ENCODE measurements around the gene GALNTL6.
A peak's percentile ranks its signal among the peaks of the same experiment; 100 is the strongest.

The GALNTL6 gene

DNA sequence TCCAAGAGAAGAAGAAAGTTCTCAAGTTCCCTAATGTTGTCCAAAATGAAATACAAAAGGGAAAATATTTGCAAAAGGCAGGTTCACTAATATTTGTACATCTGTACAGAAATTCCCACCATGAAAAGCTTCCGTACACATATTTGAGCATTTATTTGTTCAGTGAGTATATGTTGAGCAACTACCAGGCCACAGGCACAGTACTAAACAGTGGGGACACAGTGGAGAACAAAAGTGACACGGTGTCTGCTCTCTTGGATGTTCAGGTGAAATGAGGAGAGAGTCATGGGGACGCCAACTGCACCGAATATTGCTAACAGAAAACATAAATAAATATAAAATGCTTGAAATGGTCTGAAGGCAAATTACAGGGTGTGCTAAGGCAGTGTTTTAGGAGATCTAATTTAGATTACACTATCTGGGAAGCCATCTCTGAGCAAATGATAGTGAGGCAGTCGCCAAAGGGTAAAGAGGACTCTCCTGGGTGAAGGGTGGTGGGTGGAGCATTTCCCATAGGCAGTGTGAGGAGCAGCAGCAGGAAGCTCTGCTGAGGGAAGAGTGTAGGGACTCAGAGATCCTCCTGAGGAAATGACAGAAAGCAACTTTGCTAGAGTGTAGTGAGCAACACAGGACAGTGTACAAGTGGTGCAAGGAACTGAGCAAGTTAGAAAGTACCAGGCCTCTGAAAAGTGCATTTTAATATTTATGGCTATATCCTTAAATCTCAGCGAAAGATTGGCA lies 375.2 kb downstream of the GALNTL6 start:
- no peak for DNase-seq (ENCODE audit: low read depth)
- no peak overlapping the region for H3K4me3 ChIP-seq (ENCODE audit: low read depth, low read length)
- TF ChIP-seq, protein P1, sequence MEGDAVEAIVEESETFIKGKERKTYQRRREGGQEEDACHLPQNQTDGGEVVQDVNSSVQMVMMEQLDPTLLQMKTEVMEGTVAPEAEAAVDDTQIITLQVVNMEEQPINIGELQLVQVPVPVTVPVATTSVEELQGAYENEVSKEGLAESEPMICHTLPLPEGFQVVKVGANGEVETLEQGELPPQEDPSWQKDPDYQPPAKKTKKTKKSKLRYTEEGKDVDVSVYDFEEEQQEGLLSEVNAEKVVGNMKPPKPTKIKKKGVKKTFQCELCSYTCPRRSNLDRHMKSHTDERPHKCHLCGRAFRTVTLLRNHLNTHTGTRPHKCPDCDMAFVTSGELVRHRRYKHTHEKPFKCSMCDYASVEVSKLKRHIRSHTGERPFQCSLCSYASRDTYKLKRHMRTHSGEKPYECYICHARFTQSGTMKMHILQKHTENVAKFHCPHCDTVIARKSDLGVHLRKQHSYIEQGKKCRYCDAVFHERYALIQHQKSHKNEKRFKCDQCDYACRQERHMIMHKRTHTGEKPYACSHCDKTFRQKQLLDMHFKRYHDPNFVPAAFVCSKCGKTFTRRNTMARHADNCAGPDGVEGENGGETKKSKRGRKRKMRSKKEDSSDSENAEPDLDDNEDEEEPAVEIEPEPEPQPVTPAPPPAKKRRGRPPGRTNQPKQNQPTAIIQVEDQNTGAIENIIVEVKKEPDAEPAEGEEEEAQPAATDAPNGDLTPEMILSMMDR (conservative IDR thresholded peaks at IDR 0.05; ENCODE audit: low read depth, low read length): no peak

DNA sequence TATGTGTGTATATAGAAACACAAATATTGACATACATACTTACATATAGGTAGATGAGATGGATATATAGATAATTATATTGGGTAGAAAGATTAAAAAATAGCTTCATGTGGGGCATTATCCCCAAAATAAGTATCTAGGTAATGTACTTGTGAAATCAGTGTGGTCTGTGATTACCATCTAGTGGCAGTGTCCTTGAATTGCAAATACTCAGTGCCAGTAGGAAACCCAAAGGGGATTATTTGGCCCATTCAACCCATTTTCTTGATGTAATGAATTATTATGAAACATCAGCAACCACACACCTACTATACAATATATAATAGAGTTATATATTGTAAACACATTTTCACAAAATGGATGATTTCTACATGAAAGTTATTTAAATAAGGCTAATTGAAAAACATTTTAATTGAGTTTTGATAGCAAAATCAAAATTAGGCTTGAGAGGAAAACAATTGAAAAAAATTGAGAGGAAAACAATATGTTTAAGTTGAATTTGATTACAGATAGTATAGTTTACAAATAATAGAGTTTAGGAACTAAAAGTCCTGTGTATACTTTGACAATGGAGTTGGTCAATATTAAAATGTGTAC lies 389.4 kb downstream of the GALNTL6 start:
- peak; percentile 69 for DNase-seq (ENCODE audit: low read depth)
- H3K4me3 ChIP-seq (ENCODE audit: low read depth, low read length): no peak overlapping the region
- TF ChIP-seq, protein P1 (conservative IDR thresholded peaks at IDR 0.05; ENCODE audit: low read depth, low read length): peak; percentile 76

DNA sequence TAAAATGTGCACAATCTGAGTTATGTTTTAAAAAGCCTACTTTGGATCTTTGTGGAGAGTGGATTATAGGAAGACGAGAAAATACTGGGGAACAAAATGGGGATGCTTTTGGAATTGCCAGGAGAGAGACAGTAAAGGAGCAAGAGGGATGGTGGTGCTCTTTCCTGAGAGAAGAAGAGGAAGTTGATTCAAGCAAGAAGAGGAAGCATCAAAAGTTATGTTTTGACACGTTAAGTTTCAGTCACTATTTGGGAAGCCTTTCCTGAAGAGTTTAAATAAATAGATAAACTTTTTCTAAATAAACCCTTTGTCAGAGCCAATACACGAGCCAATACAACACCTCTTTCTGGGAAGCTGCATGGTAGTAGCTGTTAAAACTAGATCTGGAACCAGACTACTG lies 394.1 kb downstream of the GALNTL6 start:
- DNase-seq (ENCODE audit: low read depth): no peak
- no peak overlapping the region for H3K4me3 ChIP-seq (ENCODE audit: low read depth, low read length)
- TF ChIP-seq, protein P1 (conservative IDR thresholded peaks at IDR 0.05; ENCODE audit: low read depth, low read length): no peak

GRCh38 chr4:172207886-172208285 lies 394.7 kb downstream of the GALNTL6 start:
- no peak overlapping the region for H3K4me3 ChIP-seq (ENCODE audit: low read depth, low read length)
- TF ChIP-seq, protein P1 (conservative IDR thresholded peaks at IDR 0.05; ENCODE audit: low read depth, low read length): no peak
- DNase-seq (ENCODE audit: low read depth): peak; percentile 2

DNA sequence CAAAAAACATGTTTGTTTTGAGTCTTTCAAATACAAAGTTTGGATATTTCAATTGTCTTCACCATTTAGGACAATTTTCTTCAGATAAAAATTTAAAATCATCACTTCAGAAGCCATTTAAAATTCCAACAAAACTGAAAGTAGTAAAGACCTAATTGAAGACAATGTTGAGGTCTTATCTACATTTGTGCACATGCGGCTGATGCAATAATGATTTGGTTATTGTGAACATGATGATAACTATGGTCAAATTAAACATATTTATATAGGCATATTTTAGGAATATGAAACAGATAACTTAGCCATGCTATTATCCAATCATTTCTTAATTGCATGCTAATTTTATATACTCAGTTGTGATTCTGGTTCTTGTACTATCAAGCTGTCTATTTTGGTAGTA lies 407.5 kb downstream of the GALNTL6 start:
- TF ChIP-seq, protein P1 (conservative IDR thresholded peaks at IDR 0.05; ENCODE audit: low read depth, low read length): no peak
- H3K4me3 ChIP-seq (ENCODE audit: low read depth, low read length): no peak overlapping the region
- no peak for DNase-seq (ENCODE audit: low read depth)

DNA sequence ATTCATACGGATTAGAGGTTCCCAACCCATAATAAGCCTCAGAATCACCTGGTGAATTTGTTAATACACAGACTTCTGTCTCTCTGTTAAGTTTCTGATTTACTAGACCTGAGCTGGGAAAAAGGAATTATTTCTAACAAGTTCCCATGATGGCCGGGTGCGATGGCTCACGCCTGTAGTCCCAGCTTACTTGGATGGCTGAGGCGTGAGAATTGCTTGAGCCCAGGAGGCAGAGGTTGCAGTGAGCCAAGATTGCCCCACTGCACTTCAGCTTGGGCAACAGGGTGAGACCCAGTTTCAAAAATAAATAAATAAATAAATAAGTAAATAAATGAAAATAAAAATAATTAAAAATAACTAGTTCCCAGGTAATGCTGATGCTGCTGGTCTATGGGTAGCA lies 412.3 kb downstream of the GALNTL6 start:
- DNase-seq (ENCODE audit: low read depth): no peak
- TF ChIP-seq, protein P1 (conservative IDR thresholded peaks at IDR 0.05; ENCODE audit: low read depth, low read length): no peak
- H3K4me3 ChIP-seq (ENCODE audit: low read depth, low read length): no peak overlapping the region

DNA sequence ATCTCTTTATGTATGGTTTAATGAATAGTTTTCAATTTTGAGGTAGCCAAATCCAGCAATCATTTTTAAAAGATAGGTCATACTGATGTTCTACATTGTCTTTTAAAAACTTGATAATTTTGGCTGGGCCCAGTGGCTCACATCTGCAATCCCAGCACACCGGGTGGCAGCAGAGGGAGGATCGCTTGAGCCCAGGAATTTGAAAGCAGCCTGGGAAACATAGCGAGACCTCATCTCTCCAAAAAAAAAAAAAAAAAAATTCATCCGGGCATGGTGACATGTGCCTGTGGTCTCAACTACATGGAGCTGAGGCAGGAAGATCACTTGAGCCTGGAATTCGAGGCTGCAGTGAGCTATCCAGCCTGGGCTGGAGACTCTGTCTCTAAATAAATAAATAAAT lies 419.8 kb downstream of the GALNTL6 start:
- peak; percentile 12 for DNase-seq (ENCODE audit: low read depth)
- TF ChIP-seq, protein P1 (conservative IDR thresholded peaks at IDR 0.05; ENCODE audit: low read depth, low read length): peak; percentile 39
- no peak overlapping the region for H3K4me3 ChIP-seq (ENCODE audit: low read depth, low read length)
